PC-9 (cell line): ENCODE measurements around the gene HSF4.

Source experiments
- EZH2 ChIP-seq: fragments of 200-600 bp; sonication (generic); IDR thresholded peaks from 2 replicates; pipeline ENCODE4 v1.8.0; 2017; ENCODE audit warnings: antibody characterized with exemption, low read depth
- TF ChIP-seq, protein P1 (sequence below): fragments of 200-600 bp; sonication (generic); conservative IDR thresholded peaks from 2 replicates; pipeline ENCODE4 v1.6.1; 2017; ENCODE audit warnings: mixed run types, antibody characterized with exemption, mild to moderate bottlenecking, moderate library complexity

GRCh38 chr16:67157892-67158635 is 6.5 kb upstream of the HSF4 start:
- TF ChIP-seq, protein P1, sequence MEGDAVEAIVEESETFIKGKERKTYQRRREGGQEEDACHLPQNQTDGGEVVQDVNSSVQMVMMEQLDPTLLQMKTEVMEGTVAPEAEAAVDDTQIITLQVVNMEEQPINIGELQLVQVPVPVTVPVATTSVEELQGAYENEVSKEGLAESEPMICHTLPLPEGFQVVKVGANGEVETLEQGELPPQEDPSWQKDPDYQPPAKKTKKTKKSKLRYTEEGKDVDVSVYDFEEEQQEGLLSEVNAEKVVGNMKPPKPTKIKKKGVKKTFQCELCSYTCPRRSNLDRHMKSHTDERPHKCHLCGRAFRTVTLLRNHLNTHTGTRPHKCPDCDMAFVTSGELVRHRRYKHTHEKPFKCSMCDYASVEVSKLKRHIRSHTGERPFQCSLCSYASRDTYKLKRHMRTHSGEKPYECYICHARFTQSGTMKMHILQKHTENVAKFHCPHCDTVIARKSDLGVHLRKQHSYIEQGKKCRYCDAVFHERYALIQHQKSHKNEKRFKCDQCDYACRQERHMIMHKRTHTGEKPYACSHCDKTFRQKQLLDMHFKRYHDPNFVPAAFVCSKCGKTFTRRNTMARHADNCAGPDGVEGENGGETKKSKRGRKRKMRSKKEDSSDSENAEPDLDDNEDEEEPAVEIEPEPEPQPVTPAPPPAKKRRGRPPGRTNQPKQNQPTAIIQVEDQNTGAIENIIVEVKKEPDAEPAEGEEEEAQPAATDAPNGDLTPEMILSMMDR, result no peak
- no peak for TF ChIP-seq EZH2
